GM18502 (cell line): ENCODE results near the gene KMT5B.

Source experiments
- ATAC-seq: cut with Tn5 transposase; IDR thresholded peaks from one replicate; pipeline ENCODE4 v1.9.1; 2021; ENCODE audit warnings: mild to moderate bottlenecking; ENCODE audit not compliant: unreplicated experiment, poor library complexity

The KMT5B gene

DNA sequence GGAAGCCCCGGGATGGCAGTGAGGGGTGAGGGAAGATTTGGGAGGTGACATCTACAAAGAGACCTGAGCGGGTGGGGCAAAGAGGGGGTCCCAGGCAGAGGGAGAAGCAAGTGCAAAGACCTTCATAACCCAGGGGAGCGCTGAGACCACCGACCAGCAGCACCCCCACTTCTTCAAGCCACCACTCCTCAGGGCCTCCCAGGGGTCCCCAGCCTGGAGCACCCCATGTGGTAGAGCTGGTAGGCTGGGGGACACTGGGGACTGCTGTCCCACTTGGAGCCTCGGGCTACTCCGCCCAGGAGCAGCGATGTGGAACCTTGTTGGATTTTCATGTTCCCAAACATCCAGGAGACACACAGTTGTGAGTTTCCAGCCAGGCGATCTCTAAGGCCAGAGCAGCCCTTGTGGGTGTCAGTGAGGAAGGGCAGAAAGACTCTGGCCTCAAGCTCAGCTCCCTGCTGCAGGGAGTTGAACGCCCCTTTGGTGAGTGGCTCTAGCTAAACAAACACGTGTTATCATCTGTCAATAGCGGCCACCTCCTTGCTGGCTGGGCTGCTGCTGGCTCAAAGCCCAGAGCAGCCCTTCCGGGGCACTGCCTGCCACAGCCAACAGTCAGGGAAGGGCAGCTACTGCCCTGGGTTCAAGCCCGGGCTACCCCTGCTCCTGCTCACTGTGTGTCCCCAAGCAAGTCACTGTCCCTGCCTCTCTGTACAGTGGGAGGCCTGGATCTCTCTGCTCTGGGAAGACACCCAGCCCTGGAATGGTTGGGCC is 66.2 kb downstream of the KMT5B start:
- no peak for ATAC-seq

DNA sequence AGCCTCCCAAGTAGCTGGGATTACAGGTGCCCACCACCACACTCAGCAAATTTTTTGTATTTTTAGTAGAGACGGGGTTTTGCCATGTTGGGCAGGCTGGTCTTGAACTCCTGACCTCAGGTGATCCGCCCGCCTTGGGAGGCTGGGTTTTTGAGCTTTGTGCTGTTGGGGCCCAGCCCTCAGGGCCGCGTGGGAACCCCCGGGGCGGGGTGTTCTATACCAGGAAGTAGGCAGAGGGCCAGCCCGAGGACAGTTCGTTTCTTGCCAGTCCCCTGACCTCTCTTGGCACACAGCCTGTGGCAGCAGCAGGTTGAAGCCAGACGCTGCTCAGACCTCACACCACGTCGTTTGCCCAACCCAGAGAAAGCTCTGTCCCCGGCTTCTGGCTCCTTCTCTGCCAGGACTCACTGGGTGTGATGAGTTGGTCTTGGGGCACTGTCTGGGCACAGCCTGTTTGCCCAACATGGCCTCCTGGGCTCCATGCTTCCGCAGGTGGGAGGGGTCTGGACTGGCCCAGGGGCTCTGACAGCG is 67.0 kb downstream of the KMT5B start:
- no peak for ATAC-seq

DNA sequence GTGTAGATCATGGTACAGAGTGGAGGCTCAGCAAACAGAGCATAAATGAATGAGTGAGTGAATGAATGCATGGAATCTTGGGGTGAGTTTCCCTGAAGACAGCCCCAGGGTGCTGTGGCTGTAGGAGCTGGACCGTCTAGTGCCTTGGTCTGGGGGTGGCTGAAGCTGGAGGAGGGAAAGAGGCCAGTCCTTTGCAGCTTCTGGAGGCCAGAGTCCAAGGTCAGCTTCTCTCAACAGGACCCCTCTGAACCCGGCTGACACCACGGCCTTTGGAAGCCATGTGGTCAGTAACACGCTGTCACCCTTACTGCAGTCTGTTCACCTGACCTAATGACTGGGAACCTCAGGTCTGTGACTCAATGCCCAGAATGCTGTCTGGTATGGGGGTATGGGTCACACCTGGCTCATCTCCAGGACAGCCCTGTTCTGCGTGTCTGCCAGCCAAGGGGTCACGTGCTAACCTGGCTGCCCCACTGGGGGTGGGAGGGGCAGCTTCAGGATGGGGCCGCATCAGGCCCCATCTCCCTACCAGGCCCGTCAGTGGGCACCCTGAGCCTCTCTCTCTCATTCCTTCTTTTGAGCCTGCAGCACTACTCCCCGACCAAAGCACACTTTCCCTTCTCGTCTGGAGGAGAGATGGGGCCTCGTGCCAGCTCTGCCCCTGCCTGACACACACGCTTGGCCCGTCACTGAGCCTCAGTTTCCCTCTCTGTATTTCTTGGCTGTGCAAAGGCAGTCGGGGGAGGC is 67.8 kb downstream of the KMT5B start:
- ATAC-seq: no peak

DNA sequence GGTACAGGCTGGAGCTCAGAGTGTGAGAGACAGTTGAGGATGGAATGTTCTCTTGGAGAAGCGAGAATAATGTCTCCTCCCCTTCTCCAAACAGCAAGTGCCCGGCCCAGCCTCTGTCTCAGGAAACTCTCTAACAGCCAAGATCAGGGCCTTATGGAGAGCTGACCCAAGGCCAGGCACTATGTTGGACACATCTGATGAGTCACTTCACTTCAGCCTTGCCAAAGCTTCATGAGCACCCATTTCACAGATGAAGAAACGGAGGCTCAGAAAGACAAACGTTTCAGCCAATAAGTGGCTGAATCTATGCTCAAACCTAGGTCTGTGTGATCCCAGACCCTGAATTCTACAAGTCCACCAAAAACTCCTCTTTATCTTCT is 69.8 kb downstream of the KMT5B start:
- no peak for ATAC-seq

DNA sequence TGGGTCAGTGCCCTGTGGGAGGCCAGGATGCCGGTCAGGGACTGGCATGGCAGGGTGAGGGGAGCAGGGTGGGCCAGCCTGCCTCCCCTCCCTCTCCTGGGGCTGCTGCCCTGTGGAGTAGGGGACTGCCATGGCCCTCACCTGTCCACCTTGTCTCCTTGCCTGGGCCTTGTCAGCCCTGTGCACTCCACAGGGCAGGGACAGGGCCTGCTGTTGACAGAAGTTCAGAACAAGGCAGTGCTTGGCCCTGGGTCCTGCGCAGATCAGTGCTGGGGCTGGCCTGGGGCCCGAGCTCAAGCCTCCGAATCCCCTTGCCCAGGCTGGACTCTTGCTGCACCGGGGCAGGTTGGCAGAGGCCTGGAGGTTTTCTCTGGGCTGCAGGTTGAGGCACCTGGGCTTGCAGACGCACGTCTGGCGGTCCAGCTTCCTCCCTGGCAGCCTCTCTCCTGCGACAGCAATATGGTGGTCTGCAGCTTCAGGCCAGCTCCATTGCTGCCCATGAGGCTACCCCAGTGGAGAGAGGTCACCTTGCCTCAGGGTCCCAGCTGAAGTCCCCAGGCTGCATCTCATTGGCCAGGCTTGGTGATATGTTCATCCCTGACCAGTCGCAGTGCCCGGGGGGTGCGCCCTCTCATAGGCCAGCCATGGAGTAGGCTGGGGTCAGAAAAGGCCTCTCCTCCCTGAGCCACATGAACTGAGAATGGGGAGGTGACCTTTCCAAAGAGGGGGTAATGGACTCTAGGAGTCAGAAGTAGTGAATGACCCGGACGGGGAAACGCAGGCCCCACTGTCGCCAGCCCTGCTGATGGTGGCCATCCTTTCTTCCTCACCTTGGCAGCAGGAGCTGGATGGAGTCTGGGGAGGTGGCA is 70.4 kb downstream of the KMT5B start:
- no peak for ATAC-seq

DNA sequence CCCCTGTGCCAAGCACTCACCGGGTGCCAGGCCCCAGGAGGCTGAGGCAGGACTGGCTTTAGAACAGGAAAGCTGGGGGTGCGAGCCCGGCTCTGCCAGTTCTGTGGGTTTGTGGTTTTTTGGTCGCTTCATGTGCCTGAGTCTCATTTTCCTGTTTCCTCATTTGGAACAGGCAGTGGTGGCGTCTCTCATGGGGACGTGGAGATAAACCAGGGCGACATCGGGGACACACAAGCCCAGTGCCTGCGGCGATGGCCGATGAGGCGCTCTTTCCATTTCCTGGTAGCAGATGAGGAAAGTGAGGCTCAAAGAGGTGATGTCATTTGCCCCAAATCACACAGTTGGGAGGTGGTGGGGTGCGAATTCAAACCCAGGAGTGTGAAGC is 71.1 kb downstream of the KMT5B start:
- ATAC-seq: no peak

DNA sequence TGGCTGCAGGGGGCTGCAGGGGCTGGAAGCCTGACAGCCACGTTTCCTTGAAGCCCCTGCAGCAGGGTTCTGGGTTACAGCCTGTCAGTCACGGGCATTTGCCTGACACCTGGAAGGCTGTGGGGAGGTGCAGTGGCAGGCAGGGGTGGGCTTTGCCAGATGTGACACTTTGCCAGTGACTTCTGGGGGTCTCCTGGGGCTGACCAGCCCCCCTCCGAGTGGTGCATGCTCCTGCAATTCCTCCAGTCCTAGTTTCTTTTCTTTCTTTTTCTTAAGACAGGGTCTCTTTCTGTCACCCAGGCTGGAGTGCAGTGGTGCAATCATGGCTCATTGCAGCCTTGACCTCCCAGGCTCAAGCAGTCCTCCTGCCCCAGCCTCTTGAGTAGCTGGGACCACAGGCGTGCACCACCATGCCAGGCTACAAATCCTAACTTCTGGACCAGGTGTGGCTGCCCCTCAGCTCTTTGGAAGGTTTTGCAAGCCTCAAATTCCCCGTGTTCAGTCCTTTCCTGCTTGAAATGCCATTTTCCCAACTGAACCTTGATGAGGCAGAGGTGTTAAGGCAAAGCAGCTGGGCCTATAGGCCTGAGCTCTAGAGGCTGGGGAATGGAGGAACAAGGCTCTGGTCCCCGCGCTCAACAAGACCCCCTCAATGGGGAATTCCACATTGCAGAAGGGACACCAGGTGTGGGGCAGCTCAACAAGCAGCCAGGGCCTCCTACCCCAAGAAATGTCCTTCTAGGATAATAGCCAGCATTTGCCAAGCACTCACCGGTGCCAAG is 71.7 kb downstream of the KMT5B start:
- no peak for ATAC-seq

DNA sequence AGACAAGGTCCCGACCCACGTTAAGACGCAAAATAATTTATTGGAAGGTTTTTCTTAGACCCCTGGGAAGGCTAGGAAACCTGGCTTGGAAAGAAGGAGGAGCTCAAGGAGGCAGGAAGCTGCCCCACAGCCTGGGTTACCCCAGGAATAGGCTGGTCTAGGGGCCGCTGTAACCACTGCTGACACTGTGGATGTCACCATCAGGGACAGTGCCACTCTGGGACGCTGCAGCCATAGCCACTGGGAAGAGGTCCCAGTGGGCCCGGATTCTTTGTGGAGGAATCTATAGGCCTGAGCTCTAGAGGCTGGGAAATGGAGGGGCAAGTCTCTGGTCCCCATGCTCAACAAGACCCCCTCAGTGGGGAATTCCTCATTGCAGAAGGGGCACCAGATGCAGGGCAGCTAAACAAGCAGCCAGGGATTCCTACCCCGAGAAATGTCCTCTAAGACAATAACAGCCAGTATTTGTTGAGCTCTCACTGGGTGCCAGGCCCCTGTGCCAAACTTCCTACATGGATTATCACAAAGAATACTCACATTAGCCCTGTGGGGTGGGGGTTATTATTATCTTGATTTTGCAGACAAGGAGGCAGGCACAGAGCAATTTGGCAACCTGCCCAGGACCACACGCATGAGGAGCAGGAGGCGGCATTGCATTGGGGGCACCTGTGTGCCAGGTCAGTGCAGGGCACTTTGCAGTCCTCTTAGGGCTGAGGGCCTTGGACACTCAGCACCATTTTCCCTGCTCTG is 72.4 kb downstream of the KMT5B start:
- no peak for ATAC-seq

DNA sequence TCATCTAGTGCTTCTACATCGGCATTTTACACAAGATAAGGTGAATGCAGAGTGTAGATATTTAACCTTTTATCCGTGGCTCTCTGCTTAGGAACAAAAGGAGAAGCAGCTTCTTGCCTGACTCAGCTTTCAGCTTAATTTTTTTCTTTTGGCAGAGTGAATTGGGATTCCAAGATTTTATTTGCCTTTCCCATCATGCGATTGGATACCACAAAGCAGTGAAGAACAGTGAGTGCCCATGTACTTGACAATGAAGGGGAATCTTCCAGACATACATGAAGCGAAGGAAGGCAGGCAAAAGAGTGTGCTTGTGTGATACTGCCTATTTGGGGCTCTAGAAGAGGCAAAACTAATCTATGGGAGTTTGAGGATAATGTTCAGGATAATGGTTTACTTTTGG is 74.9 kb downstream of the KMT5B start:
- no peak for ATAC-seq

DNA sequence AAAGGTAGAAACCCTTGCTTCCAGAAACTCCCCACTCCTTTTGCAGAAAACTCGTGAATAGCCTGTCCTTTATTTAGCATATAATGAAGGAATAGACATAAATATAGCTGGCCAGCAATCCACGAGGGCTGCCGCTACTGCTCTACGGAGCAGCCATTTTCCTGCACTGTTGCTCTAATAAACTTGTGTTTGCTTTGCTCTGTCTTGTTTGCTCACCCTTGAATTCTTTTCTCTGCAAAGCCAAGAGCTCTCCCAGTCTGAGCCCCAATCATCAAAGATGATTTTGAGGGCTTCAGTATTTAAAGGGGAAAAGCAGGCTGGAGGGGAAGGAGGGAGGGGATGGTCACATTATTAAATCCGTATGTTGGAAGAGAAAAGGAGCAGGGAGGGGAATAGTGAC is 75.3 kb downstream of the KMT5B start:
- no peak for ATAC-seq

DNA sequence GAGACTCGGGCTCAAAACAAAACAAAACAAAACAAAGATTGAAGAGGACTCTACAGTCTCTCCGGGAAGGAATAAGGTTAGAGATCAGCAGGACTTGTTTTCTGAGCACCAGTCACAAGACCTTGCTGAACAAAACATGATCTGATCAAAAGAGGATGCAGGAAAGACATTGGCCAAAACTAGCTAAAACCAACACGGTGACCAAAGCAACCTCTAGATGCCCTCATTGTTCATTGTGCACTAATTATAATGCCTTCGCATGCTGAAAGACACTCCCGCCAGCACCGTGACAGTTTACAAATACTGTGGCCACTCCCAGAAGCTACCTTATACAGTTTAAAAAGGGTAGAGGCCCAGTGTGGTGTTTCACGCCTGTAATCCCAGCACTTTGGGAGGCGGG is 76.2 kb downstream of the KMT5B start:
- ATAC-seq: no peak

DNA sequence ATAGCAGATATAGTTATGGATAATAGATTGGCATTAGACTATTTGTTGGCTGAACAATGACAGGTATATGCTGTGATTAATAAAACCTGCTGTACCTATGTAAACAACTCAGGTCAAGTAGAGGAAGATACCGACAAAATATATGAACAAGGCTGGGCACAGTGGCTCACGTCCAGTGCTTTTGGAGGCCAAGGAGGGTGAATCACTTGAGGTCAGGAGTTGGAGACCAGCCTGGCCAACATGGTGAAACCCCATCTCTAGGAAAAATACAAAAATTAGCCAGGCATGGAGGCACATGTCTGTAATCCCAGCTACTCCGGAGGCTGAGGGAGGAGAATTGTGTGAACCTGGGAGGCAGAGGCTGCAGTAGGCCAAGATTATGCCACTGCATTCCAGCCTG is 77.9 kb downstream of the KMT5B start:
- no peak for ATAC-seq

DNA sequence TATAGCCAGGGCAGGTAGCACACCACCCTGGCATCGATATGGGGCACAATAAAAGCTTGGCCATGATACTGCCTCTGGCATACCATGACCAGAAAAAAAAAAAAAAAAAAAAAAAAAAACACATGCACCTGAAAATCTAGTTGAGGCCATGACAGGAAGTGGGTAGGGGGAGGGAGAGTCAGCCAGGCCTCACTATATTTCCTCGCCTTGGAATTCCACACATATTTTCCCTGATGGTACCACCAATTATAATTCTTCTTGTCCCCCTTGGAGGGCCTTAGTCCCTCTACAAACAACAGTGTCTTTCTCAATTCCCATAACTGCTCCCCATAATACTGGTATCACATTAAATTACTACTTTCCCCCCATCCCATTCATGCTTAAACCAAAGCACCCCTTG is 79.3 kb downstream of the KMT5B start:
- ATAC-seq: no peak

DNA sequence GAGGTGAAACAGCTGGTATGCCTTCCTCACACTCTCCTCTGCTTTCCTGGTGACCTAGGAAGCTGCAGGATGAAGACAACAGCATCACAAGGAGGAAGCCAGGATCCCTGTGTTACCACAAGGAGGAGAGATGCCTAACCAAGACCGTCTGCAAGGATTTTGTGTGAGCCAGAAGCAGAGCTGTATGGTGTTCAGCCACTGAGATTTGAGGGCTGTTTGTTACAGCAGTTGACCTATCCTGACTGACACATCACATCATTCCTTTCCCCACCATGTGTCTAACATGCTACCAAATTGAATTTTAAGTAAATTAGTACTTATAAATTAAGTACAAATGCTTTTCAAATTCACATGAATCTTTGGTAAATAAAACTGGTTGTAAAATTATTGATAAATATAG is 83.0 kb downstream of the KMT5B start:
- no peak for ATAC-seq

DNA sequence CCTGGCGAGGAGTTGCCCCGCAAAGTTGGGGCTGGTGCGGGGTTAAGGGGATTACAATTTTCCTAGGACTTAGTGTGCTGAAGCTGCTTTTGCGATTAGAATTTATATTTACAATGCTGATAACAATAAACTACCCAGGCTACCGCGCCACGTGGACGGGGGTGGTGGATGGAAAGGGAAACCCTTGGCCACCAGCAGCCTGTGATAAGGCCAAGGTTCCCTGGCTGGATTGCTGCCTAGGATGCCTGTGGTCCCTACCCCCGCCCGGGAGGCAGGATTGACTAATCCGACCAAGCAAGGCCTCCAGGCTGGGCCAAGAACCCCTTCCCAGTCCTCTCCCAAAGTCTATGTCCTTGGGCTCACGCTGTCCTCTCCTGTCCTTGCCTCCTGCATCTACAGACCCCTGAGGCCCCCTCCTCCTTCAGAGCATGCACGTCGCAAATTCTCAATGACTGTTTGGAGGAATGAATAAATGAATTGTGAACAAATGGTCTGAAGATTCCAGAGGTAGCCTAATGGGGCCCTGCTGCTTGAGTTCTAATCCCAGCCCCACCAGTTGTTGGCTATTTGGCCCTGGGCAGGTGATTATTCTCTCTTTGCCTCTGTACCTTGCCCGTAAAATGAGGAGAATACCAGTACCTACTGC is 84.3 kb downstream of the KMT5B start:
- ATAC-seq: no peak

DNA sequence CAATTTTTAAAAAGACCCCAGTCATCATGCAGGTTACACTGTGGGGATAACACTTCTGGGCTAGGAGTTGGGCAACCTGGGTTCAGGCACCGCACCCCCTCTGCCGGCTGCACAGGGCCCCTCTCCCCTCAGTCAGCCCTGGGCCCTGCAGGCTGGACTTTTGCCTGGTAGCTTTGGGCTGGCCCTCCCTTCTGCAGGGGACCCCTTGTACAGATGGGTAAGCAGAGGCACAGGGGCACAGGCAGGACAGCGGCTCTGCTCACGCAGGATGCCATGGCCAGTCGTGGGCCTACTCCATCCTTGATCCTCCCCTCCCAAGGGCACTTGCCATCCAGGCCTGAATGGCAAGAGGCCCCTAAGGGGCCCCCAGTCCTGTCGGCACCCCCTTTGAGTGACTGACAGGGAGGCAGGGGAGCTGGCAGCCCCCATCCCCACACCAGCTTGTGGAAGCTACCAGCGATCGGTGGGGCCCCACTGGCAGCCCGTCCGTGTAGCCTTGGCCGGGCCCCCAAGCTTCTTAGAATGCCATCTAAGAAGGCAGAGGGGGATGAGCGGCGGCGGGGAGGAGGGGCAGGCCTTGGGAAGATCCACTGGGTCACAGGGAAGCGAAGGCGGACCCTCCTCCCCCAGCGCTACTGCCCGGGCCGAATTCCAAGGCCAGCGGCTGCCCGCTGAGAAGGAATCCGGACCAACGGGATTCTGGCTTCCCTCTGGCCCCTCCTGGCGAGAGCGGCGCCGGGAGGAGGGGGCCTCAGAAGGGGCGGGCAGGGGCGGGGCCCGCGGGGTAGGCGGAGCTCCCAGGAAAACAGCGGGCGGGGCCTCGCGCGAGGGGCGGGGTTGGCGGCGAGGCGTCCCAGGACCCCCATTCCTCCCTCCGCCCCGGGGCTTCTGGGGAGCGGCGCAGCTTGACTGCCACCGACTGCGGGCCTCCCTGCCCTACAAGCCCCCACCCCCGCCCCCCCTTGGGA is 85.1 kb downstream of the KMT5B start:
- ATAC-seq: no peak

DNA sequence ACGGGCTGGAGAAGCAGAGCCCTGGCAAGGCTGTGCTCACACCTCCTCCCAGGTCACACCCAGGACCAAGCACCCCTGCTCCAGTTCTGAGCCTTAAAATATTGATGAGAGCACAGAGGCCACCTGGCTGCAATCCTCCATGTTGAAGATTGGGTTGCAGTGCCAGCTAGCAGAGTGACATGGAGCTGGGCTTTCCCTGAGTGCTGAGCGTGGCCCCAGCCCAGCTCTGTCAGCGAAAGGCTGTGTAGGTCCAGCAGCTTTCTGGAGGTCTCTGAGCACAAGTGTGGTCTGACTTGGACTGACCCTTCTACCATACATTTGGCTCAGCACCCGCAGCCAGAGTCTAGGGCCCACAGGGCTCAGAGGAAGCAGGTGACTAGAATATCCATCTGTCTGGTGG is 87.9 kb downstream of the KMT5B start:
- ATAC-seq: no peak
